Measurements from ENCODE around the gene SCAI.

DNA sequence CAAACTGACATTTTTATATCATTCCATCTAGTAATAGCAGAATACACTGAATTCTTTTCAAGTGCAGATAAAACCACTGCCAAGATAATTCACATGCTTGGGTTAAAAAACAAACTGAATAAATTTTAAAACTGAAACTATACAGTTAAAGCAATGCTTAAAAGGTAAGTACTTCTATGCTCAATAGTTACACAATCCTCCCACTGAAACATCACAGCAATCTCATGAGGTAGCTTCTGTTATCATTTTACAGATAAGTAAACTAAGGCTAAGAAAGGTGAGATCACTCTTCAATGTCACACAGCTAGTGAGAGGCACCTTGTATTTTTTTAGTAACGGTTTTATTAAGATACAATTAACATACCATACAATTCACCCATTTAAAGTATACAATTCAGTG lies 189.1 kb downstream of the SCAI start:
- TF ChIP-seq POLR2AphosphoS5 (IDR thresholded peaks at IDR 0.05; ENCODE audit: borderline replicate concordance, low read depth, low read length) (no peak), EZH2 (IDR thresholded peaks at IDR 0.05) (no peak), FOXP2 (optimal IDR thresholded peaks at IDR 0.05; ENCODE audit: control extremely low read depth, extremely low read length, insufficient read depth) (no peak)

Data from SK-N-MC (cell line).